ENCODE data around the gene HIGD1C. TPM values are rescaled to one million over a fixed set of nuclear protein-coding genes. Genes with fewer than 3 reads are reported as not detected.
A peak's percentile ranks its signal among the peaks of the same experiment; 100 is the strongest.

HIGD1C gene
- total RNA-seq, 4 donors from 2014 or later = not detected

GRCh38 chr12:50990791-50991190 is 38.4 kb downstream of the HIGD1C start:
- 90% methylated on average over 3 of the region's 3 CpGs for WGBS
- Histone ChIP-seq H3K4me1 (peaks cover 9 to 27% (median 20%) of the 10 kb centered on the region in 4 donors), H3K4me3 (no peak overlapping the region), H3K27ac (replicated peaks in 1 of 4) (peak overlapping the region in 2 of 4 donors; percentile 5 to 21), H3K27me3 (no peaks in the 10 kb centered on the region), H3K9me3 (no peaks in the 10 kb centered on the region), H3K36me3 (peaks cover 52 to 83% (median 71%) of the 10 kb centered on the region in 4 donors)
- TF ChIP-seq EP300 (IDR thresholded peaks at IDR 0.05) (no peak), POLR2AphosphoS5 (IDR thresholded peaks at IDR 0.05) (no peak), POLR2A (IDR thresholded peaks at IDR 0.05; ENCODE audit: low read depth) (no peak), CTCF (IDR thresholded peaks at IDR 0.05) (no peak)
- intact Hi-C loops (cut with DNase I) = no loop called here
- no peak for DNase-seq (ENCODE audit: extremely low spot score)

- no peak for DNase-seq (ENCODE audit: extremely low spot score)
- H3K4me3 ChIP-seq = no peak overlapping the region
- no peaks in the 10 kb centered on the region for H3K9me3 ChIP-seq
- peaks cover 6 to 22% (median 15%) of the 10 kb centered on the region in 4 donors for H3K4me1 ChIP-seq
- H3K27ac ChIP-seq (replicated peaks in 1 of 4) = peak overlapping the region in 1 of 4 donors; percentile 21
- H3K27me3 ChIP-seq = no peaks in the 10 kb centered on the region
- intact Hi-C loops (cut with DNase I) = no loop called here
- WGBS = 73% methylated on average over 6 of the region's 6 CpGs
- TF ChIP-seq EP300 (IDR thresholded peaks at IDR 0.05) (no peak), POLR2AphosphoS5 (IDR thresholded peaks at IDR 0.05) (no peak), CTCF (IDR thresholded peaks at IDR 0.05) (no peak), POLR2A (IDR thresholded peaks at IDR 0.05; ENCODE audit: low read depth) (no peak)
- H3K36me3 ChIP-seq = peaks cover 57 to 88% (median 76%) of the 10 kb centered on the region in 4 donors
These were observed 38.9 kb downstream of the HIGD1C start for GRCh38 chr12:50991291-50991690.

DNA sequence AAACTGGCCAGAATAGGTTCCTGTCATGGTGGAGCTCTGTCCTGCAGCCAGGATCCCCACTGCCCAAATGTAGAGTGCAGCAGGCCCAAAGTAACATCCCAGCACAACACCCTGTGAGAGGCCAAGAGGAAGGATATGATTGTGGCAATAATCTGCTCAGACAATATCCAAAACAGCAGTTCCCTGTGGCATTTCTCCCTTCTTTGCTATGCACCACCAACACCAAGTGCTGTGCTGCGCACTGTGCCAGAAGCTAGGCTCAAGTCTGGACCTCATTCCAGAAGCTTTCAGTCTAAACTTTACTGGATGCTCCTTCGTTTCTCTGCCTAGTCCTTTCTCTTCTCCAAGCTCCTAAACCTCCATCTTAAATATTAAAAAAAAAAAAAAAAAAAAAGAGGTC is 40.5 kb downstream of the HIGD1C start:
- TF ChIP-seq CTCF (IDR thresholded peaks at IDR 0.05) = no peak
- no peaks in the 10 kb centered on the region for H3K9me3 ChIP-seq
- DNase-seq (ENCODE audit: extremely low spot score) = no peak
- 17% methylated on average over 2 of the region's 2 CpGs for WGBS
- no peaks in the 10 kb centered on the region for H3K27me3 ChIP-seq
- H3K36me3 ChIP-seq = peaks cover 62 to 95% (median 84%) of the 10 kb centered on the region in 4 donors
- H3K4me3 ChIP-seq = no peak overlapping the region
- no peak overlapping the region for H3K27ac ChIP-seq (replicated peaks in 1 of 4)
- intact Hi-C loops (cut with DNase I) = no loop called here
- peaks cover 0 to 12% (median 6%) of the 10 kb centered on the region in 4 donors for H3K4me1 ChIP-seq

DNA sequence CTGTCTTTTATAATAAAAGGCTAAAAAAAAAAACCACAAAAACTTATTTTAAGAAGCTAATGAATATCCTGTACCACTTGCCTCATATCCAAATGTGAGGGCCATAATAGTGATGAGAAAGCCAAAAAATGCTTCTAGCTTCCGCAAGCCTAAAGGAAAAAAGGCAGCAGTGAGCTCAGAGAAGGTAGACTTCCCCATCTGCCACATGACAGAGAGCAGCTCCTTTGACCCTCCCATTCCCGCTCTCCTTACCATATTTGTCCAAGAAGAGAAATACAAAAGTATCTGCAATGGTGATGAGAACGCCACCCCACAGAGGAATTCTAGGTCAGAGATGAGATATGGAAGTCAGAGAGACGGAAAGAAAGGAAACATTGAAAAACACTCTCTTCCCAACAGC is 46.7 kb downstream of the HIGD1C start:
- Histone ChIP-seq H3K27ac (replicated peaks in 1 of 4) (no peak overlapping the region), H3K36me3 (peaks cover 34 to 94% (median 73%) of the 10 kb centered on the region in 4 donors), H3K27me3 (no peaks in the 10 kb centered on the region), H3K4me1 (no peaks in the 10 kb centered on the region), H3K4me3 (no peak overlapping the region), H3K9me3 (no peaks in the 10 kb centered on the region)
- TF ChIP-seq CTCF (IDR thresholded peaks at IDR 0.05) (no peak), POLR2AphosphoS5 (IDR thresholded peaks at IDR 0.05) (no peak), POLR2A (IDR thresholded peaks at IDR 0.05; ENCODE audit: low read depth) (no peak), EP300 (IDR thresholded peaks at IDR 0.05) (no peak)
- DNase-seq (ENCODE audit: extremely low spot score) = no peak
- 83% methylated on average over 4 of the region's 4 CpGs for WGBS
- intact Hi-C loops (cut with DNase I) = no loop called here

GRCh38 chr12:51000245-51000644 is 47.9 kb downstream of the HIGD1C start:
- intact Hi-C loops (cut with DNase I) = no loop called here
- TF ChIP-seq POLR2A (IDR thresholded peaks at IDR 0.05; ENCODE audit: low read depth) = no peak
- no peak for TF ChIP-seq POLR2AphosphoS5 (IDR thresholded peaks at IDR 0.05)
- no peak for TF ChIP-seq EP300 (IDR thresholded peaks at IDR 0.05)
- no peak for TF ChIP-seq CTCF (IDR thresholded peaks at IDR 0.05)
- Histone ChIP-seq H3K4me1 (no peaks in the 10 kb centered on the region), H3K4me3 (no peak overlapping the region), H3K27ac (replicated peaks in 1 of 4) (no peak overlapping the region), H3K9me3 (no peaks in the 10 kb centered on the region), H3K36me3 (peaks cover 37 to 94% (median 73%) of the 10 kb centered on the region in 4 donors), H3K27me3 (no peaks in the 10 kb centered on the region)
- WGBS = 70% methylated on average over 7 of the region's 7 CpGs
- DNase-seq (ENCODE audit: extremely low spot score) = no peak

Measured in esophagus muscularis mucosa (tissue), 4 donors.